HepG2 (cell line): Measurements from ENCODE around the gene ACSS3.

ENCODE experiments used
- ARHGAP35 ChIP-seq: sonication (generic); formaldehyde crosslinking; IDR thresholded peaks from 2 replicates; pipeline ENCODE4 v1.9.0; 2022; ENCODE audit warnings: mild to moderate bottlenecking, inconsistent platforms, moderate library complexity, missing genetic modification reagents, borderline replicate concordance
- CHD2 ChIP-seq: IDR thresholded peaks from 2 replicates; pipeline ENCODE4 v1.6.1; 2011; ENCODE audit warnings: low read depth, low read length, improper control_type of control experiment
- RAD21 ChIP-seq: fragments of 450-650 bp; formaldehyde crosslinking; IDR thresholded peaks from 2 replicates; pipeline ENCODE4 v1.5.0; 2020; ENCODE audit warnings: mild to moderate bottlenecking
- RFXAP ChIP-seq: sonication (generic); formaldehyde crosslinking; IDR thresholded peaks from 2 replicates; pipeline ENCODE4 v1.4.0; 2020; ENCODE audit warnings: missing genetic modification reagents, borderline replicate concordance
- YY1 ChIP-seq: IDR thresholded peaks from 2 replicates; pipeline ENCODE4 v1.6.1; 2011; ENCODE audit warnings: low read length, low read depth, moderate library complexity, mild to moderate bottlenecking; ENCODE audit not compliant: insufficient read depth, insufficient replicate concordance

DNA sequence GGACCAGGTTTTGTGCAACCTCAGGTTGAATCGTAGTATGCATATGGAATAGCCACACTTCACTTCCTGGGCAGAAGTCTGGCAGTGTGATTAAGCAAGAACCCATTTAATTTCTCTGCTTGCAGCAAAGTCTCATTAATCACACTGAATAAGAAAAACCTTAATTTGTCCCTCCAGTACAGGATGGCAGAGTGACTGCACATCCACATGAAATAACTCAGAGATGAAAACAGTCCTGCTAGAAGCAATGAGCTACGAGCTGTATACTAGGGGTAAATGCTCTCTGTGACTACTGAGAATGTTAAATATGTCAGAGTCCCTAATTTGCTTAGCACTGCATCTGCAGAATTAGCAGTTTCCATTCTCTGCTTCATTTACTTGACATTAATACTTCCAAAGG, 88.9 kb downstream of the ACSS3 start:
- TF ChIP-seq RAD21 (CRISPR knock-in tag): no peak
- no peak for TF ChIP-seq ARHGAP35 (CRISPR knock-in tag)
- no peak for TF ChIP-seq YY1
- no peak for TF ChIP-seq RFXAP
- TF ChIP-seq CHD2: no peak
